Subcutaneous adipose tissue (tissue), 4 donors: ENCODE measurements around the gene SRCAP. TPM values are rescaled to one million over a fixed set of nuclear protein-coding genes. Genes with fewer than 3 reads are reported as not detected.

Experiments
- total RNA-seq, 4 donors: library from RNA; depleted of rRNA; stranded (reverse); fragments of >200 nt; gene quantifications; one replicate each; pipeline ENCODE4 v1.1.0, GENCODE V29; 2016
- TF ChIP-seq, protein P1 (sequence below): fragments of 450-650 bp; IDR thresholded peaks from one replicate; pipeline ENCODE4 v1.5.1; 2016; ENCODE audit warnings: low read depth, mild to moderate bottlenecking, control low read depth, antibody characterized with exemption, moderate library complexity

Gene SRCAP
- total RNA-seq, 4 donors from 2014 or later: 14.1 to 33.7 (median 20.0) TPM

DNA sequence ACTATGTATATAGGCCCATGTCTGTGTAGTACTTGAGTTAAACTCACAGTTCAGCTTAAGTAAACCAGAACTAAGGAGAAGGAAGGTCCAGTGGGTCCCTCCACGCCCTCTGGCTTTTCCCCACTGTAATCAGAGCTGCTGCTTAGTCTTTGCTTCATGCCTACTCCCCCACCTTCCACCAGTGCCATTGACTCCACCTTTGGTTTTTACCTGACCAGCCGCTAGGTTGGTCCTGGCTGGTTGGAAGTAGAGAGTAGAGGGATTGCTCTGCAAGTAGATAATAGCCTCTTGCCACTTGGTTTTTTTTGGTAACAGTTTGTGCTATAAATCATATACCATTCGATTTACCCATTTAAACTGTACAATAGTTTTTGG, 26.4 kb downstream of the SRCAP start:
- TF ChIP-seq, protein P1, sequence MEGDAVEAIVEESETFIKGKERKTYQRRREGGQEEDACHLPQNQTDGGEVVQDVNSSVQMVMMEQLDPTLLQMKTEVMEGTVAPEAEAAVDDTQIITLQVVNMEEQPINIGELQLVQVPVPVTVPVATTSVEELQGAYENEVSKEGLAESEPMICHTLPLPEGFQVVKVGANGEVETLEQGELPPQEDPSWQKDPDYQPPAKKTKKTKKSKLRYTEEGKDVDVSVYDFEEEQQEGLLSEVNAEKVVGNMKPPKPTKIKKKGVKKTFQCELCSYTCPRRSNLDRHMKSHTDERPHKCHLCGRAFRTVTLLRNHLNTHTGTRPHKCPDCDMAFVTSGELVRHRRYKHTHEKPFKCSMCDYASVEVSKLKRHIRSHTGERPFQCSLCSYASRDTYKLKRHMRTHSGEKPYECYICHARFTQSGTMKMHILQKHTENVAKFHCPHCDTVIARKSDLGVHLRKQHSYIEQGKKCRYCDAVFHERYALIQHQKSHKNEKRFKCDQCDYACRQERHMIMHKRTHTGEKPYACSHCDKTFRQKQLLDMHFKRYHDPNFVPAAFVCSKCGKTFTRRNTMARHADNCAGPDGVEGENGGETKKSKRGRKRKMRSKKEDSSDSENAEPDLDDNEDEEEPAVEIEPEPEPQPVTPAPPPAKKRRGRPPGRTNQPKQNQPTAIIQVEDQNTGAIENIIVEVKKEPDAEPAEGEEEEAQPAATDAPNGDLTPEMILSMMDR: no peak

DNA sequence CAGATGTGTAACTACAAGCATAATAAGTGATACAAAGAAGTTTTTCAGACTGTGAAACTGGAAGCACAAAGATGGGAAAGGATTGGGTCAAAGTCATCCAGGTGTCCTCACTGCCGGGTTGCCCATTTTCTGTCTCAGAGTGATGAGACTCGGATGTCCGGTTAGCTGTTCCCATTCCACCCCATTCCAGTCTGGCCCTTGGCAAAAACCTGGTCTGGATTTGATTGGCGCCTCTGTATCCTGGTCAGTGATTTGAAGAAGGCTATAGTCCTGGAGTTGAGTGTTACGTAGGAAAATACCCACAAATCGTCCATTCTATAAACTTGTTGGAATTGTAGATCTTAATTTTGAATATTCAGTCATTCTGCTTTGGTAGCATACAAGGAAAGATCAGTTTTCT, 29.4 kb downstream of the SRCAP start:
- TF ChIP-seq, protein P1: no peak

DNA sequence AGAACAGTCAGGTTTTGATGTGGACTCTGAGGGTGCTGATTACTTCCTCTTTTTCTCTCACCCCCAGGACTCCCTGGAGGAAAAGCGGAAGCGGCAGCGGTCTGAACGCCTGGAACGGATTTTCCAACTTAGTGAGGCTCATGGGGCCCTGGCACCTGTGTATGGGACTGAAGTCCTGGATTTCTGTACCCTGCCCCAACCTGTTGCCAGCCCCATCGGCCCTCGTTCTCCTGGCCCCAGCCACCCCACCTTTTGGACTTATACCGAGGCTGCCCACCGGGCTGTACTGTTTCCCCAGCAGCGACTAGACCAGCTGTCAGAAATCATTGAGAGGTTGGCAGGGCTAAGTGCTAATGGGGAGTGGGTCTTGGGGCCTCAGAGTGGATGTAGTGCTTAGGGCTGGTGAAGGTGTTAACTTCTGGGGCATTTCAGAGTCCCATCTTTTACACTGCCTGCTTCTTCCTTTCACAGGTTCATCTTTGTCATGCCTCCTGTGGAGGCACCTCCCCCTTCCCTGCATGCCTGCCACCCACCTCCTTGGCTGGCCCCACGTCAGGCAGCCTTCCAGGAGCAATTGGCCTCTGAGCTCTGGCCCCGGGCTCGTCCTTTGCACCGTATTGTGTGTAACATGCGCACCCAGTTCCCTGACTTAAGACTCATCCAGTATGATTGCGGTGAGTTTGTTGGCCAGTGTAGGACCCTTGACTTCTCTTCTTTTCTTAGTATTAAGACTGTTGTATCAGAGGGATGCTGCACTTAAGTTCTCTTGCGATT, 30.1 kb downstream of the SRCAP start:
- TF ChIP-seq, protein P1: no peak

DNA sequence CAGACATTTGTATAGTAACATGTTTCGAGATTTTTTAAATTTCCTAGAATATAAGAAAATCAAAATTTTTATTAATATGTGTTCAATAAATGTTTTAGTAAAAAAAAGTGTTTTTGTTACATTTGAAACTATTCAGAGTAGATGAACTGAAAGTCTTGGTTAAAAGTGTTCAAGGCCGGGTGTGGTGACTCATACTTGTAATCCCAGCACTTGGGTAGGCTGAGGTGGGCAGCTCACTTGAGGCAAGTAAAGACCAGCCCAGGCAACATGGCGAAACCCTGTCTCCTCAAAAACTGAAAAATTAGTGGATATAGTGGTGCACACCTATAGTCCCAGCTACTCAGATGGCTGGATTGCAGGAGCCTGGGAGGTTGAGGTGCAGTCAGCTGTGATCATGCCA, 32.4 kb downstream of the SRCAP start:
- TF ChIP-seq, protein P1: no peak

DNA sequence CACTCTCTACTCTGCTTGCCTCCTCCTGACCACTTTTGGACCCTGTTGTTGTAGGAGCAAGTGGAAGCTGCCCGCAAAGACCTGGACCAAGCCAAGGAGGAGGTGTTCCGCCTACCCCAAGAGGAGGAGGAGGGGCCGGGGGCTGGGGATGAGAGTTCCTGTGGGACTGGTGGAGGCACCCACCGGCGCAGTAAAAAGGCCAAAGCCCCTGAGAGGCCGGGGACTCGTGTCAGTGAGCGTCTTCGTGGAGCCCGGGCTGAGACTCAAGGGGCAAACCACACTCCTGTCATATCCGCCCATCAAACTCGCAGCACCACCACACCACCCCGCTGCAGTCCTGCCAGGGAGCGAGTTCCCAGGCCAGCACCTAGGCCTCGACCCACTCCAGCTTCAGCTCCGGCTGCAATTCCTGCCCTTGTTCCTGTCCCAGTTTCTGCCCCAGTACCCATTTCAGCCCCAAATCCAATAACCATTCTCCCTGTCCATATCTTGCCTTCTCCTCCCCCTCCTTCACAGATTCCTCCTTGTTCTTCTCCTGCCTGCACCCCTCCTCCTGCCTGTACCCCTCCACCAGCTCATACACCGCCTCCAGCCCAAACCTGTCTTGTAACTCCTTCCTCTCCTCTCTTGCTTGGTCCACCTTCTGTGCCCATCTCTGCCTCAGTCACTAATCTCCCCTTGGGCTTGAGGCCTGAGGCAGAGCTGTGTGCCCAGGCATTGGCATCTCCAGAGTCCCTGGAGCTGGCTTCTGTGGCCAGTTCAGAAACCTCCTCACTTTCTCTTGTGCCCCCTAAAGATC, 38.2 kb downstream of the SRCAP start:
- TF ChIP-seq, protein P1: no peak

DNA sequence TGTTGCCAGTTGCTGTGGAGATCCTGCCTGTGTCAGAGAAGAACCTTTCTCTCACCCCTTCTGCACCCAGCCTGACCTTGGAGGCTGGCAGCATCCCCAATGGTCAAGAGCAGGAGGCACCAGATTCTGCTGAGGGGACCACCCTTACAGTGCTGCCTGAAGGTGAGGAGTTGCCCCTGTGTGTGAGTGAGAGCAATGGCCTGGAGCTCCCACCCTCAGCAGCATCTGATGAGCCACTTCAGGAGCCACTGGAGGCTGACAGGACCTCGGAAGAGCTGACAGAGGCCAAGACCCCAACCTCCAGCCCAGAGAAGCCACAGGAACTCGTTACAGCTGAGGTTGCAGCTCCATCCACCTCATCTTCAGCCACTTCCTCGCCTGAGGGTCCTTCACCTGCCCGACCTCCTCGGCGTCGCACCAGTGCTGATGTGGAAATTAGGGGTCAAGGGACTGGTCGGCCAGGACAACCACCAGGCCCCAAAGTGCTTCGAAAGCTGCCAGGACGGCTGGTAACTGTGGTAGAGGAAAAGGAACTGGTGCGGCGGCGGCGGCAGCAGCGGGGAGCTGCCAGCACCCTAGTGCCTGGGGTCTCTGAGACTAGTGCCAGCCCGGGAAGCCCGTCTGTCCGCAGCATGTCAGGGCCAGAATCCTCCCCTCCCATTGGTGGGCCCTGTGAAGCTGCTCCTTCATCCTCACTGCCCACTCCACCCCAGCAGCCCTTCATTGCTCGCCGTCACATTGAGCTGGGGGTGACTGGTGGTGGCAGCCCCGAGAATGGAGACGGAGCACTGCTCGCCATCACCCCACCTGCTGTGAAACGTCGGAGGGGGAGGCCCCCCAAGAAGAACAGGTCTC, 39.0 kb downstream of the SRCAP start:
- TF ChIP-seq, protein P1: no peak
